Stromal cell of bone marrow (primary cell): ENCODE measurements around the gene EID3.
"Not testable (repeated sequence)": the region's sequence is repeated elsewhere in the genome, so short reads cannot be mapped to it uniquely, and the experiment has no call there.

ENCODE experiments used
- DNase-seq: peaks from one replicate; pipeline ENCODE4 v3.0.0-alpha.2; 2012; ENCODE audit warnings: low read depth

Gene EID3

DNA sequence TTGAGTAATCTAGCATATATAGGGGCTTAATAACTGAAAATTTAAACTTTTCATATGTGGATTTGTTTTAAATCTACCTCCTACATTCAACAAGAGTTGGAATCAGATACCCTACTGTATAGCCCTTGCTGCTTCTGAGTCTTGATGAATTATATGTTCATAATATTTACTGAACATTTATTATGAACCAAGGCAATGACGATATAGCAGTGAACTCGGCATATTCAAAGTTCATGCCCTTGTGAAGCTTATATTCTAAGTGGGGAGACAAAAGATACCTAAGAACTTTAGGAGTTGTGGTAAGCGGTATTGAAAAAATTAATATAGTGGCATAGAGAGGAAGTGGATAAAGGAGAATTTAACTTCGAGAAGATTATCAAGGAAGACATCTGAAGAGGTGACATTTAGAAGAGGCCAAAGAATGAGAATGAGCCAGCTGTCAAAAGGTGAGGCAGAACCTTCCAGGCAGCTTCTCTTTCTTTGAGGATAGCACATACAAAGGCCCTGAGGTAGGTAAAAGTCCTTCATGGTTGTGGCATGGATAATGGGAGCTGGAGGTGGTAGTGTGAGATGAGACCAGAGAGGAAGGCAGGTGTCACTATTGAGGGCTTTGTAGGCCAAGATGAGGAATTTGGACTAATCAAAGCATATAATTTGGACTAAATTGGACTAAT, 10.2 kb downstream of the EID3 start:
- no peak for DNase-seq

DNA sequence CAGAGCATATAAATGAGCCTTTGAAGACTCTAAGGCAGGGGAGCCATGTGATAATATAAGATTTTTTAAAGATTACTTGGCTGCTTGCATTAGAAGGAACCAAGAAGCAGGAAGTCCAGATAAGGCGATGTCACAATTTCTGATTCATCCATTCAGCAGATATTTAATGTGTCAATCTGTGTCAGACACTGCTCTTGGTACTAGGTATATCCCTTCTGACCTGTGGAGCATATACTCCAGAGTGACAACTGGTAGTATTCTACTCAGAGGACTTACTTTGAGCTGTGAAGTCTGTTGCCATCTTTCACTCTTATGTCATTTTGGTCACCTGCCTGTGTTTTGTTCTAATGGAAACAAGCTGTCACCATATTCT, 10.7 kb downstream of the EID3 start:
- DNase-seq = no peak

DNA sequence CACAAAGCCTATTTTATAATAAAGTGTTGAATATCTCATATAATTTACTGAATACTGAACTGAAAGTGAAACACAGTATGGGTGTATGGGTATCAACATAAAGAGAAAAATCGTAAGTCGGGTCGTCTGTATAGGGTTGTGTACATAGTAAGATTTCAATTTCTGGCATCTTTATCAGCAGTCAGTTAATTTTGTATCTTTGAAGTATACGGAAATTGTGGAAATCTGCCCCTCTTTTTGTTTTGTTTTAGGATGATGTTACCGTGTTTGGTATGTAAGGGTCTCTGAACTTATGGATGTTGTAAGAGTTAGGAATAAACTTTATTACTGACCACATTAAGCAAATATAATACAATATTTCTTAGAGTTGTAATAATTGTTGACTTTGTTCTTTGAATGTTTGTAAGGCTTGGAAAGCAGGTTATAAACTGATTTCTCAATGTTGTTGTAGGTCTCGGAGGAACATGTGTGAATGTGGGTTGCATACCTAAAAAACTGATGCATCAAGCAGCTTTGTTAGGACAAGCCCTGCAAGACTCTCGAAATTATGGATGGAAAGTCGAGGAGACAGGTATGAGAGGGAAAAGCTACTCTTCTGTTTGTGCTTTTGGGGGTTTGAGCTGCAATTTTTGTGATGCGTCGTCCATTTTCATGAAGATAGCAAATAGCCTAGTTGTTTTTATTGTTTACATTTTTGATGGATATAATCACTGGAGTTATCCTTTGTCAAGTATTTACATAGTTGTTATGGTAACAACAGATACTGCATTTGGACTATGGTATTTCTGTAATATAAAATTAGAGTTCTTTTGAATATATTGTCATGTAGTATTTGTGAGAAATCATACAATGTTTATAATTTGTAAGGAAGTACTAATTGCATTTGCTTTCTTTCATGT, 12.0 kb downstream of the EID3 start:
- no peak for DNase-seq

DNA sequence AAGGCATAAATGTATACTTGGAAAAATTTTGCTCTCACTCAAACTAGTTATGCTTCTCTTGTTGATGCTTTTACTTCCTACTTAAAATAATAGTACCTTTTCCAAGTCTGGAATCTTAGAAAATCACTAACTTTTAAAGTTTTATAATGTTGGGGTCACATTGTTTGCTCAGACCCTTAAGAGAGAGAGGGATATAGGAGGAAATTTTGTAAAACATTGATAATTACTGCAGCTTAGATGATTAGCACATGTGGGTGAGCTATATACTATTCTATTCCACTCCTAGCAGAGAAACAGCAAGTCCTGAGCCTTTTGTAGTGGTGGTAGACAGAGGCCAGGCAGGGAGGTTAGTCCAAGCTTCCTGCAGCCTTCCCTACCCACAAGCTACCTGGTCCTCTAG, 13.4 kb downstream of the EID3 start:
- DNase-seq = no peak

DNA sequence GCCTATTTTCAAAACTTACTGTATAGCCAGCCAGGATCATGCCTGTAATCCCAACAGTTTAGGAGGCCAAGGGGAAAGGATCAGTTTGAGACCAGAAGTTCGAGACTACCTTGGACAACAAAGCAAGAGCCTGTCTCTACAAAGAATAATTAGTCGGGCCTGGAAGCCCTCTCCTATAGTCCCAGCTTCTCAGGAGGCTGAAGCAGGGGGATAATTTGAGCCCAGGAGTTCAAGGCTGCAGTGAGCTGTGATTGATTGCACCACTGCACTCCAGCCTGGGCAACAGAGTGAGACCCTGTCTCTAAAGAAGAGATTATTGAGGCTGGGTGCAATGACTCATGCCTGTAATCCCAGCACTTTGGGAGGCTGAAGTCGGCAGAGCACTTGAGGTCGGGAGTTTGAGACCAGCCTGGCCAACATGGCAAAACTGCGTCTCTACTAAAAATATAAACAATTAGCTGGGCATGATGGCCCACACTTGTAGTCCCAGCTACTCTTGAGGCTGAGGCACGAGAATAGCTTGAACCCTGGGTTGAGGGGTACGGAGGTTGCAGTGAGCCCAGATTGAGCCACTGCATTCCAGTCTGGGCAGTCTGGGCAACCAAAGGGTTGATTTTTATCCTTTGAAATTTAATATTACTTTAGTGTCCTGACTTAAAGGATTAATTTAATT, 14.1 kb downstream of the EID3 start:
- DNase-seq = no peak

DNA sequence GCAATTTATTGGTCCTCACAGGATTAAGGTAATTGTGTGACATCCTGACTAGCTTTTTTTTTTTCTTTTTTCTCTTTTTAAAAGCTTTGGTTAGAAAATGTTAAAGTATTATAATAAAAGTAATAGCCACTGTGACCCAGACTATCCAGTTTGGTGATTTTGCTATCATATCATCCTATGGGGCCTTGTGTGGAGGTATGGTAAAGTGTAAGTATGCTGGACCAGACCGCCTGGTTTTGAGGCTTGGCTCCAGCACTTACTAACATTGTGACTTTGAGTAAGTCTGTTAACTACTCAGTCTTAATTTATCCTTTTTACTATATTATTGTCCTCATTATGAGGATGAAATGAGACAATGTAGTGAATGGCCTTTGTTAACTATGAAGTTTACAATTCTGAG, 15.5 kb downstream of the EID3 start:
- no peak for DNase-seq

DNA sequence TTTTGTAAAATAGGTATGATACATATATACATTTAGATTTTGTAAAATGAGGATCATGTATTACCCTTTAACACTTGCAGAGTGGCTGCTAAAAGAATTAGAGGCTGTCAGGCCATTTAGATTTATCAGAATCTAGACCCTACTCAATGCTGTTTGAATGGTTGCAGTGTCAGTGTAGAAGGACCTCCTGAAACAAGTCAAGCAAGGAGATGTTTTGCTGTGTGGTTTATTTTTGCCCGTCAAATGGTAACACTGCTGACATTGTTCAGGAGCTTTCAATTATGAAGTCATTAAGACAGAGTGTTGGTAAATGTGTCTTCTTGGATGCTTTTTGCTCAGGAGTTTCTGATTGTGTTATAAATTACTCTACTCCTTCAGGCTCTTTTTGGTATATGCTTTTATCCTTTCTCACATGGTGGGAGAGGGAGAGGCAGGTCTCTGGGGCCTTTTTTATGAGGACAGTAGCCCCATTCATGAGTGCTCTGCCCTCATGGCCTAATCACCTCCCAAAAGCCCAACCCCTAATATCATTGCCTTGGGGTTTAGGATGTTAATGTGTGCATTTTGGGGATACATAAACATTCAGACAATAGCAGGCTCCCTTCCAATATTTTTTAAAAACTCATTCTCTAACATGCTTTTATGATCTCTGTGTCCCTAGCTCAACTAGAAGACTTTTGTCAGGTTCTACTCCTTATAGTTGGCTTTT, 16.5 kb downstream of the EID3 start:
- no peak for DNase-seq

DNA sequence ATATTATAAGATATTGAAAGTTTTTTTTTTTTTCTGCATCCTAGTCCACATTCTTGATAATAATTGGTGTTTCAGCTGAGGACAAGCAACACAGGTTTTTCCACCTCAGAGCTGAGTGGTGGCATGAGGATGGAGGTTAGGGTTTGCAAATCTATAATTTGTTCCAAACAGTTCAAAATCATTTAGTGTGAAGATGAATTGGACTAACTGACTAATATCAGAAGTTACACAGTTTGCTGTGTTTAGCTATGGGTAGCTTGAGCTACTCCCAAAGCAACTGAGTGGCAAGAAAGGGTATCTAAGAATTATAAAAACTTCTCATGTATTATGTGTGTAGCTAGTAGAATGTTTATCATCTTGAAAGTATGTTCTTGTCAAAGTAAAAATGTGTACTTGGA, 17.1 kb downstream of the EID3 start:
- DNase-seq = no peak

DNA sequence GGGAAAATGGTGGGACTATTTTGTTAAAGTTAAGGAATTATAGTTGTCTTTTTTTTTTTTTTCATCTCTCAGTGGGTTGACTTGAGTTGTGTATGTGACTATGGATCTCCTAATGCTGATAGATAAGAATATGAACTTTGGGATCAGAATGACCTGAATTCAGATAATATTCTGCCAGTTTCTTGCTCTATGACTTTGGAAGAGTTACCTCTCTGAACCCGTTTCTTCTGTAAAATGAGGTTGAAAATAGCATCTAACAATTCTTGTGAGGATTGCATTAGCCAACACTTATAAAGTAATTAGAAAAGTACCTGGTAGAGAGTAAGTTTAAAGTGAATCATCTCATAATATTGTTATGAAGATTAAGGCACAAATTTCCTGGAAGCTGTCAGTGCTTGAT, 18.4 kb downstream of the EID3 start:
- no peak for DNase-seq

DNA sequence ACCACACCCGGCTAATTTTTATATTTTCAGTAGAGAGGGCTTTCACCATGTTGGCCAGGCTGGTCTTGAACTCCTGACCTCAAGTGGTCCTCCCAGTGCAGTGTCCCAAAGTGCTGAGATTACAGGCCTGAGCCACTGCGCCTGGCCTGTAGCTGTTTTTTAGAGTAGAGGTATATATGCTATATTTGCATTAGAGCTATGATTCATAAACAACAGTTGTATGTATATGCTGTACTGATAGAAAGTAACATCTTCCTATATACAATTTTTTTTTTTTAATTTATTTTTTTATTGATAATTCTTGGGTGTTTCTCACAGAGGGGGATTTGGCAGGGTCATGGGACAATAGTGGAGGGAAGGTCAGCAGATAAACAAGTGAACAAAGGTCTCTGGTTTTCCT, 19.0 kb downstream of the EID3 start:
- not testable (repeated sequence) for DNase-seq

DNA sequence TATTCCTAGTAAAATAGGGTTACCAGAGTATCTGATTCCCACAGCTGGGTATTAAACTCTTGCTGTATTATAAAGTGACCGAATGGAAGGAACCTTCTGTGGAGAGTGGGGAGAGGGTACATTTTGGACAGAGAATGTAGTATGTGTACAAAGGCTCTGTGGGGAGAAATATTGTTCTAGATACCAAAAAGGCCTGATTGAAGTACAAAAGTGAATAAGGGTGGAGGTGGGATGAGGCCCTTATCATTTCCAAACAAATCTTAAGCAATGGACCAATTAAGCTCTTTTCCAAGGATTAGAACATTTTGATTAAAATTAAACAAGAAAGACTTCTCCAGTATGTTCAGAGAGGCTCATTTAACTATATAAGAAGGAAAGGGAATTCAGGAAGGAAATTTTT, 20.4 kb downstream of the EID3 start:
- DNase-seq = no peak

DNA sequence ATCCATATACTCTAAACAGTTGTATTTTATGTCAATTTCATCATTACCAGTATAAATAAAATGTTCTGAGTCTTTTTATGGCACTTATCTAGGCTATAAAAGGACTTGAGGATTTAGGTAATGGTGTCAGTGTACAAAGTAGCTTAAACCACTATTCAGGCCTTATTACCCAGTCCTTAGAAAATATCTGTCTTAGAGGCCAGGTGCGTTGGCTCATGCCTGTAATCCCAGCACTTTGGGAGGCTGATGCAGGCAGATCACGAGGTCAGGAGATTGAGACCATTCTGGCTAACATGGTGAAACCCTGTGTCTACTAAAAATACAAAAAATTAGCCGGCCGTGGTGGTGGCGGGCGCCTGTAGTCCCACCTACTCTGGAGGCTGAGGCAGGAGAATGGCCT, 24.7 kb downstream of the EID3 start:
- DNase-seq = not testable (repeated sequence)

DNA sequence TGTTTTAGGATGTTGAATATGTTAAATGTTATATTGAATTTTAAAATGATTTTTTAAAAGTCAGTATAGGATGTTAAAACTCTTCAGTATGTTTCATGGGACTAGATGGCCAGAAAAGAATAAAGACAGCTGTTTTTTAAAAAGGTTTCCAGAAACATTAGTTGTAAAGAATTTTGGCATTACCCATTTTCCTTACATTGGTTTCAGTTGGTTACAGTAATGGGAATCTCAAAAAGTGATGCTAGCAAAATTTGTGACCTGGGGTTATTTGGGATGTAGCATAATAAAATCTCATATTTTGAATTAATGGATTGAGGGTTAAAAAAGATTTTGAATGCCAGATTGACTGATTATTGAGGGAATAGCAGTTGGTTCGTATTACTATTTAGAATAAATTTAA, 25.3 kb downstream of the EID3 start:
- DNase-seq = no peak

DNA sequence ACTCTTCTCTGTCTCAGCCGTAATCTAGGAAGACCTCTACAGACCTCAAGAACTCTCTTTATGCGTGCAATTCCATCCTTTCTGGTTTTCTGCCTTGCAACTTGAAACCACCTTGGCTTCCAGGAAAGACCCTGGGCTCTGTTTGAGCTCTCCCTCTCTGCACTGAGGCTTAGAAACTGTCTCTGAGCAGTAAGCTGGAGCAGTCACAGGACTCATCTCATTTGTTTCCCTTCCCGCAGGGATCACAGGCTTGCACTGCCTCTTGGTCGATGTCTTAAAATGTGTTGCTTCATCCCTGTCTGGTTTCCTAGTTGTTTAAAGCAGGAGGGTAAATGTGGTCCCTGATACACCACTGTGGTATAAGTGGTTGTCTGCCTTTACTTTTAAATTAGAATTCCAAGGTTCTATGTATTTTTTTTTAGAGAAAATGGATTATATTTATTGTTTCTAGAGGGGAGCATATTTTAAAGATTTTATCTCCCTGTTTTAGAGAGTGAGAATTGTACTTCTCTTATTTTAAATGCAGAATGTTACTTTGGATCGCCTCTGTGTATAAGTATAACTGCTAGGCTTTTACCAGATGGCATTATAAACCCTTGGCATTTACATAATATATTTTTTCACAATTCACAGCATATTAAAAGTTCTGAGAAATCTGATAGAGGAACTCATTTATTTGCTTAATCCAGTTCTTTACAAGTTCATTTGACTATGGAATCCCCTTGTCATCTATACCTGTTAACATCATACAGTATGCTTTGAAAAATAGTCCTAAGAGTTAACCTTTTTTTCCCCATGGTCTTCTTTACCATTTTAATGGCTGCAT, 26.4 kb downstream of the EID3 start:
- no peak for DNase-seq

DNA sequence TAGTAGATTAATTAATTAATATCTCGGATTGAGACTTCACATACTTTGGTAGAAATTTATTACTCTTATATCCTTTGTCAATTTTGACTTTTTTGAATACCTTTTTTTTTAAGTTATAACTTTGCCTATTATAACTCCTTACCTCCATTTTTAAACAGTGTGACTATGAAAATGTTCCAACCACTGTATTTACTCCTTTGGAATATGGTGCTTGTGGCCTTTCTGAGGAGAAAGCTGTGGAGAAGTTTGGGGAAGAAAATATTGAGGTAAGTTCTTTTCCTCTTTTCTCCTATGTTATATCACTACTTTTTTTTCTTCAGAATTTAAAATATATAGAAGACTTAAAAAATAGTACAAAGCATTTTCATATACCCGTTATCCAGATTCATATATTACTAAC, 27.8 kb downstream of the EID3 start:
- DNase-seq = no peak

DNA sequence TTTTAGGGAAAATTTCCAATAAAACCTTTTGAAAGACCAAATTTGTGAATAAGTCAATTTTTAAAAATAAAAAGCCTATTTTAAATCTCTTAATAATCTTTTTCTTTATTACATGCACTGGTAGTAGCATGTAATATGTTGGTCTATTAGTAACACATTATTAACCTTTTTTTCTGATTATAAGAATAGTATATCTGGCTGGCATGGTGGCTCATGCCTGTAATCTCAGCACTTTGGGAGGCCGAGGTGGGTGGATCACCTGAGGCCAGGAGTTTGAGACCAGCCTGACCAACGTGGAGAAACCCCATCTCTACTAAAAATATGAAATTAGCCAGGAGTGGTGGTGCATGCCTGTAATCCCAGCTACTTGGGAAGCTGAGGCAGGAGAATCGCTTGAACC, 28.7 kb downstream of the EID3 start:
- DNase-seq = not testable (repeated sequence)

DNA sequence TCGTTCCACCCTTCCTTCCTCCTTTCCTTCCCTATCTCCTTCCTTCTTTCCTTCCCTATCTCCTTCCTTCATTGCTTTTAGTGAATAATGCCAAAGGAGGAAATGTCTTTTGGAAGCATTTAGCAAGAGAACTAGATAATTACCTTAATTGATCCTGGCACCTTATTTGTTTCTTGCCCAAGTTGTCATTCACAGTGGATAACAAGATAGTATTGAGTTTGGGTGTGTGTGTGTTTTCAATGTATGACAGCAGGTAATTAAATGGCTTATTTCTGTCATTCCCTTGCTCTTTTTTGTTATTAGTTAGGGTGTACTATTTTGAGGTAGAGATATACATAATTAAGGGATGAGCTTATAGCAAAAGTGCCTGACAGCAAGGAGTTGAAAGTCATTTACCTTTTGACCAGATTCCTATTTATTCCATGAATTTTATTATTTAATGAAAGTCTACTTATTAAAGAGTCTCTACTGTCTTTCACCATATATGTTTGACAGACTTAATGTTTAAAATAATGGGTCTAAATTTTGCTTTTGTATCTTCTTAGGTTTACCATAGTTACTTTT, 30.2 kb downstream of the EID3 start:
- DNase-seq = no peak

DNA sequence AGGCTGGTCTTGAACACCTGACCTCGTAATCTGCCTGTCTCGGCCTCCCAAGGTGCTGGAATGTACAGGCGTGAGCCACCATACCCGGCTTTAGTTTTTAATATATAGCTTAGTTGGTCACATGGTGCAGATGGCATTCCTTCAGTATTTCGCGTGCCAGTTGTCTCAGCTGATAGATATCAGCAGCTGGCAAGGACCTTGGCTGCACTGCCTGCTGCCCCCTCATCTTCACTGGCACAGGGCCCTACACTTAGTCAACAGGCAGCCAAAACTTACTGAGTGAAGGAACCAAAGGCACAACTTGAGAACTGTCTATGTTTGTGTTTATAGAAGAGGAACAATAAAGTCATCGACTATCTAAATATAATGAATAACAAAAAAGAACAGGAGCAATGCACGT, 31.0 kb downstream of the EID3 start:
- no peak for DNase-seq

DNA sequence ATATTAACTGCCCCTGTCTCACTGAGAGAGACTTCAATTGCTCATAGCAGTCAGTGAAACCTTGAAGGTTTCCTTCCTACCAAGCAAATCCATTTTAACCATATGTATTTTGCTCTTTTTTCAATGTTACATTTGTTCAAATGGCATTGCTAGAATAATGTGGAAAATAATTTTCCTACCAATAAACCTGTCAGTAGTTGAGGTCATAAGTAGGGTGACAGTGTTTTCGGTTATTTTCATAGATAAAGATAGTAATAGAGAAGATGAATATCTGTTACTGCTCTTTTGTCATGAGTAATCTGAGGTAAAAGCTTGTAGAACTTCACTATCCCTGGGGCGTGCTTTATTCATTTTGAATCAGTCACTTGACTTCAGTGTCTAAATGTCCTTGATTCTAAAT, 32.6 kb downstream of the EID3 start:
- DNase-seq = no peak

DNA sequence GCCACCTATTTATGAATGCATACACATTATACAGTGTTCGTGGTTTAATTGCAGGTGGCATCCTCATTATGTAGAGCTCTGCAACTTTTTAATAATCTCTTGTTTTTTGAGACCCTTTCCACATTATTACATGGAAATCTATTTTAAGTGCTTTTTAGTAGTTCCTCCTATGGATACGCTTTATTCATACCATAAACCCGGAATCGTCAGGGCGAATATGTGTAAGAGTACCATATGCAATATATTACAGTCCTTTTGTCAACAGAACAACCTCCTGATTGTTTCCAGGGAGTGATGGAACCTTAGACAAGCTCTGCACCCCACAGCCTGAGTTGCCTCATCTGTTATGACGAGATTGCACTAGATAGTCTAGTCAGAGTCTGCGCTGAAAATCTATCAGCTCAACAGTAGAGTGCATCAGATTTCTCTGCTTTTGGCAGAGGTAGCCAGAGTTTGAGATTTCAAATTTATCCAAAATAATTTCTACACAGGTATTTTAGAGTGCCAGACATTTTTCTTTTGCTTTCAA, 33.6 kb downstream of the EID3 start:
- no peak for DNase-seq

DNA sequence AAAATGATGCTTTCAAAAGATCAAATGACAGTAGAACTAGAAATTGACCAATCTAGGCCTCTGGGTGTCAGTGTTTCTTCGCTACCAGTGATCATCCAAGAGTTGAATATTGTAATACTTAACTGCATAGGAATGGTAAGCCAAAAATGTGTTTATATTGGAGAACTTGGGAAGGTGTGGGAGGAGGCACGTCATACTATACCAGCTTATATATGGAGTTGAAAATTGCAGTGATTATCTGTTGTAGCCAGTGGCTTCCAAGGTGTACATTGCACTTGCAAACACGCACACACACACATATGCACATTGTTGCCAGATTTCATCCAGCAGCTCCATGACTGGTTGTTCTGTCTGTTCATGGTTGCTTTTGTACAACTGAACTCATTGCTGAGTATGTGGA, 36.1 kb downstream of the EID3 start:
- DNase-seq = no peak
